ENCODE measurements around the gene GALNT10. TPM values are rescaled to one million over a fixed set of nuclear protein-coding genes. Genes with fewer than 3 reads are reported as not detected.

Gene GALNT10
- total and polyA plus RNA-seq, 2 of the 4 experiments (the other 2 are of a cell fraction): 46.2 to 67.0 TPM

DNA sequence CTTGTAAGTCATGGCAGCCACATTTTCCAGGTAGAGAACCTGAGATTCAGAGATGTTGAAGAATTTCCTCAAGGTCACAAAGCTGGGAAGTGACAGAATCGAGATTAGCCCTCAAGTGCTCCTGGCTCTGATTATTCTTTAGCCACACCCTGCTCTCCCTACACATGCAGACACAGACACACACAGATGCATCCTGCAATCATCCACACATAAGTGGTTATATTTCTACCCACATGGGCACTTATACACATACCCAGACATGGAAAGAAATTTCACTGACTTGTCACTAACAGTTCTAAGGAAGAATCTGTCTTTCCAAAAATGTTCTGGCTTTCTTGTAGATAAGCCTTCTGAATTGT, 32.2 kb upstream of the GALNT10 start:
- H3K27me3 ChIP-seq (ENCODE audit: control insufficient read depth, insufficient read depth, low read length): peaks cover 22% of the 10 kb centered on the region
- no peaks in the 10 kb centered on the region for H4K20me1 ChIP-seq (ENCODE audit: insufficient read depth, low read length)
- no TSS peak for BruUV-seq (replicated peaks)
- H3K9me1 ChIP-seq (ENCODE audit: insufficient read depth, low read length): no peaks in the 10 kb centered on the region
- no peak overlapping the region for H3K4me2 ChIP-seq (ENCODE audit: low read depth, low read length)
- H2BK15ac ChIP-seq (ENCODE audit: low read depth, low read length): no peak overlapping the region
- no peak overlapping the region for H3K4me3 ChIP-seq (ENCODE audit: insufficient read depth, low read depth, low read length)
- H3K56ac ChIP-seq (ENCODE audit: extremely low read depth, insufficient read depth, low read length): no peak overlapping the region
- in situ Hi-C loops (cut with MboI; ENCODE audit: low sequenced_read_pairs): no loop called here
- no peaks in the 10 kb centered on the region for H3K36me3 ChIP-seq (ENCODE audit: control insufficient read depth, insufficient read depth, low read length)
- no CpG with 5 or more reads among the region's 1 CpG for WGBS, 2 experiments (ENCODE audit: extremely low coverage in 2 of 2, insufficient read length in 1 of 2)
- H2AK5ac ChIP-seq (ENCODE audit: low read depth, low read length): no peak overlapping the region
- CTCF ChIA-PET: interaction anchor here (1.4 kb wide), 1 partner anchor 17 kb away, joined by 3 read pairs; no protein-coding TSS in a partner anchor
- intact Hi-C loops (cut with micrococcal nuclease): no loop called here
- no peaks in the 10 kb centered on the region for H3K79me1 ChIP-seq (ENCODE audit: low read depth in 1 of 2, low read length in 2 of 2)
- H3K27ac ChIP-seq (ENCODE audit: insufficient read depth, low read length): no peak overlapping the region
- H3K23ac ChIP-seq (ENCODE audit: low read depth, low read length): no peak overlapping the region
- no peak overlapping the region for H2AFZ ChIP-seq (replicated peaks; ENCODE audit: low read length, poor library complexity)
- no peak overlapping the region for H4K5ac ChIP-seq (ENCODE audit: low read depth, low read length)
- H2BK120ac ChIP-seq (ENCODE audit: low read depth, low read length): no peak overlapping the region
- ATAC-seq (ENCODE audit: low read depth): no peak
- TF ChIP-seq MAZ (IDR thresholded peaks at IDR 0.05; ENCODE audit: borderline replicate concordance, low read depth, low read length): no peak
- TF ChIP-seq MAFK (IDR thresholded peaks at IDR 0.05; ENCODE audit: low read depth, low read length): no peak
- no peak for TF ChIP-seq SMC3 (IDR thresholded peaks at IDR 0.05; ENCODE audit: low read depth, low read length)
- TF ChIP-seq CHD1 (IDR thresholded peaks at IDR 0.05; ENCODE audit: low read depth, low read length): no peak
- POLR2A ChIA-PET (ENCODE audit: unreplicated experiment): no interaction called here
- no peaks in the 10 kb centered on the region for H3K4me1 ChIP-seq (ENCODE audit: control insufficient read depth, insufficient read depth, low read length)
- no peak overlapping the region for H3K14ac ChIP-seq (replicated peaks; ENCODE audit: low read depth, low read length)
- H4K8ac ChIP-seq (ENCODE audit: low read depth in 2 of 2, low read length in 2 of 2): no peak overlapping the region
- no peaks in the 10 kb centered on the region for H3K9me3 ChIP-seq (ENCODE audit: control insufficient read depth, insufficient read depth, low read length)
- H3K18ac ChIP-seq (ENCODE audit: low read depth, low read length): no peak overlapping the region
- H3K4ac ChIP-seq (ENCODE audit: low read depth, low read length): no peak overlapping the region
- no peak overlapping the region for H3K9ac ChIP-seq (ENCODE audit: low read depth, low read length)
- DNase-seq: no peak
- H2AK9ac ChIP-seq (replicated peaks; ENCODE audit: low read depth, low read length, poor library complexity): no peak overlapping the region
- dilution Hi-C loops (cut with HindIII; ENCODE audit: low sequenced_read_pairs, unreplicated experiment): no loop called here
- H2BK20ac ChIP-seq (ENCODE audit: low read depth, low read length): no peak overlapping the region
- no peak overlapping the region for H2BK5ac ChIP-seq (ENCODE audit: low read depth, low read length, poor library complexity, severe bottlenecking)
- no peak overlapping the region for H4K91ac ChIP-seq (ENCODE audit: insufficient read depth, low read depth, low read length)

Measured in IMR-90 (cell line).